ENCODE results near the gene CXCL1.

The CXCL1 gene

DNA sequence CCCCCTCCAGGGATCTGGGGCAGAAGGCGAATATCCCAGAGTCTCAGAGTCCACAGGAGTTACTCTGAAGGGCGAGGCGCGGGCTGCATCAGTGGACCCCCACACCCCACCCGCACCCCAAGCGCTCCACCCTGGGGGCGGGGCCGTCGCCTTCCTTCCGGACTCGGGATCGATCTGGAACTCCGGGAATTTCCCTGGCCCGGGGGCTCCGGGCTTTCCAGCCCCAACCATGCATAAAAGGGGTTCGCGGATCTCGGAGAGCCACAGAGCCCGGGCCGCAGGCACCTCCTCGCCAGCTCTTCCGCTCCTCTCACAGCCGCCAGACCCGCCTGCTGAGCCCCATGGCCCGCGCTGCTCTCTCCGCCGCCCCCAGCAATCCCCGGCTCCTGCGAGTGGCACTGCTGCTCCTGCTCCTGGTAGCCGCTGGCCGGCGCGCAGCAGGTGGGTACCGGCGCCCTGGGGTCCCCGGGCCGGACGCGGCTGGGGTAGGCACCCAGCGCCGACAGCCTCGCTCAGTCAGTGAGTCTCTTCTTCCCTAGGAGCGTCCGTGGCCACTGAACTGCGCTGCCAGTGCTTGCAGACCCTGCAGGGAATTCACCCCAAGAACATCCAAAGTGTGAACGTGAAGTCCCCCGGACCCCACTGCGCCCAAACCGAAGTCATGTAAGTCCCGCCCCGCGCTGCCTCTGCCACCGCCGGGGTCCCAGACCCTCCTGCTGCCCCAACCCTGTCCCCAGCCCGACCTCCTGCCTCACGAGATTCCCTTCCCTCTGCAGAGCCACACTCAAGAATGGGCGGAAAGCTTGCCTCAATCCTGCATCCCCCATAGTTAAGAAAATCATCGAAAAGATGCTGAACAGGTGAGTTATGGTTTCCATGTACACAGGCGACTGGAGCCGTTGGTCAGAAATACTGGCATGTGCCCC, at the start of gene CXCL1:
Gene CXCL1 (plus strand): TSS at position 264 of the 926 bp plus-strand sequence. CDS start 78 bp downstream, at position 342.
- no peak for DNase-seq (ENCODE audit: low read depth in 2 of 3, low spot score in 1 of 3)

DNA sequence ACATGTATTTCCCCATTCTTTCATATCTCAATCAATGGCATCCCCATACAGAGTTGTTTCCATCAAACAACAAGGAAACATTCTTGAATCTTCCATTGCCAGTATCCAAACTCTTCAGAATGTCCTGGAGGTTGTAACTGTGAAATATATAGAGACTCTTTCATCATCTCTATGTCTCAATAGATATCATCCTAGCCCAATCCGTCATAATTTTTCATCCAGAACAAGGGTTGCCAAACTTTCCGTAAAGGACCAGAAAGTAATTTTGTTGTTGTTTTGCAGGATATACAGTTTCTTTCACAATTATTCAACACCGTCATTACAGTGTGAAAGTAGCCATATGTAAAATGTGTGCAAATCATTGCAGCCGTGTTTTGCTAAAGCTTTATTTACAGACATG, 47.9 kb upstream of the CXCL1 start:
- no peak for DNase-seq (ENCODE audit: low read depth in 2 of 3, low spot score in 1 of 3)

DNA sequence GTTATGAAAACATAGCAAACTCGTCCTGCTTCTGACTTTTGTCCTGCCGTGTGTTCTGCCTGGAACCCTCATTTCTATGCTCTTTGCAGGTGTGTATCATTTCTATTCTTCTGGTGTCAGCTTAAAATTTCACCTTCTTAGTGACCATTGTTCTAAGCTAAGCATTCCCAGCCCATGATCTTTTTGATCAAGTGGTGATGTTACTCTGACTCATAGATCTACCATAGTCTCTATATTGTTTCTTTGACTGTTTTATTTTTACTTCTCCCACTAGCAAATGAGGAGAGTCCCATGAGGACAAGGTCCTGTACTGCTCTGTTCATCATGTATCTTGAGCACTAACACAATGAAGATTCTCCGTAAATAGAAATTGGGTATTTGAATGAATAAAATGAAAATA, 46.8 kb upstream of the CXCL1 start:
- no peak for DNase-seq (ENCODE audit: low read depth in 2 of 3, low spot score in 1 of 3)

DNA sequence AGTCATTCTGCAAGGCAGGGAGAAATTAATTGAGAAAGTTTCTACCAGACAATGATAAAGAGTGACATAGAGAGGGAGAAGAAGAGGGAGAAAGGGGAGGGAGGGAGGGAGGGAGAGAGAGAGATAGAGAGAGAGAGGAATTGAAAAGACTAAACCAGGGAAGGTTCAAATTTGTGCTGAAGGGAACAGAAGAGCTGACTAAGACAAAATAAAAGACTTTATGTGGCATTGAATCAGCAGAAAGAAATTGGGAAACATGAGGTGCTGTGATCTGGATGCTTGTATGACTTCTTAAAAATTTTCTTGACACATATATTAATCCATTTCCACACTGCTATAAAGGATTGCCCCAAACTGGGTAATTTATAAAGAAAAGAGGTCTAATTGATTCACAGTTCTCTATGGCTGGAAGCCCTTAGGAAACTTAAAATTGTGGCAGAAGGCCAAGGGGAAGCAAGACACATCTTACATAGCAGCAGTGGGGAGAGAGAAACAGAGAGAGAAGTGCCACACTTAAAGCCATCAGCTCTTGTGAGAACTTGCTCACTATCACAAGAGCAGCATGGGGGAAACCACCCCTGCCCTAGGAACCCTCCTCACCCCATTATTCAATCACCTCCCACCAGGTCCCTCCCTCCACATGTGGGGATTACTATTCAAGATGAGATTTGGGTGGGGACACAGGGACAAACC, 46.2 kb upstream of the CXCL1 start:
- DNase-seq (ENCODE audit: low read depth in 2 of 3, low spot score in 1 of 3) = no peak

DNA sequence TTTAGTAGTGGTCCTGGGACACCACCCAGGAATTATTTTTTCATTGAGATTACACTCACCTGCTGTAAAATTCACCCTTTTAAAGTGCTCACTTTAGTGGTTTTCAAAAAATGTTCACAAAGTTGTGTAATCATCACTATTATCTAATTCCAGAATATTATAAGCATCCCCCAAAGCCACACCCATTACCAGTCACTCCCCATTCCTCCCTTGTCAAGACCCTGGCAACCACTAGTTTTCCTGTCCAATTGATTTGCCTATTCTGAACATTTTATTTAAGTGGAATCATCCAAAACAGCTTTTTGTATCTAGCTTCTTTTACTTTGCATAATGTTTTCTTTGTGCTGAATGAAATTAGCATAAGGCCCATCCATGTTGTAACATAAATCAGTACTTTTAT, 45.4 kb upstream of the CXCL1 start:
- DNase-seq (ENCODE audit: low read depth in 2 of 3, low spot score in 1 of 3) = no peak

DNA sequence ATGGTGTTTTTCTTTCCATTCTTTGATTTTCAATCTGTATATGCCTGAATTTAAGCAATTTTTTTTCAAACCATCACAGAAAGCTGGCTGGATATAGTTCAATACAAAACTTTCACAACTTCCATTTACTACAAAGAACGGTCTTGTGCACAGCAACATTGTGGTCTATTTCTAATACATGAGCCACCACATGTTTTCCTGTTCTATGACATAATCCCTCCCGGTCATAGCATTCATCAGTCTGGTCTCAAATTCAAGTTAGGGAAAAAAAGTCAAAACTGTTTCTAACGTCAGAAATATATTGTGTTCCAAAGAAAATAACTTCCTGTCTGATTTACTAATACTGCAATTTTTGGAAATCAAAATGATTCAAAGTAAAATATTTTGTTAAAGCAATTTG, 40.2 kb upstream of the CXCL1 start:
- no peak for DNase-seq (ENCODE audit: low read depth in 2 of 3, low spot score in 1 of 3)

DNA sequence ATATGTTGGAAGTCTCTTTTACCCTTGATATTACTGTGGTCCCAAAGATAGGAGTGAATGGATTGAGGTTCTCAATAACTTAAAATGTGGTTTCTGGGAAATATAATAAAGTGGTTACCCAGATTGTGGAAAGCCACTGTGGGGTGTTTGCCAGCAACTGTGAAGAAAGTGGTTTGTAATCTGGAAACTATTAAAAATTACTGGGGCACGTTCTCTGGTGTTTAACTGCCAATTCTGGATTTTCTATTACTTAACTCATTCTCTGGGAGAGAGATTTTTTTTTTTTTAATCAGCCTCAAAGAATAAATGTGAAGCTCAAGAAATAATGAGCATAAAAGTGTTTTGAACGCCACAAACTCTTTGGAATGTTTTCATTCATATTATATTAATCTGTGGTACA, 37.6 kb upstream of the CXCL1 start:
- no peak for DNase-seq (ENCODE audit: low read depth in 2 of 3, low spot score in 1 of 3)

DNA sequence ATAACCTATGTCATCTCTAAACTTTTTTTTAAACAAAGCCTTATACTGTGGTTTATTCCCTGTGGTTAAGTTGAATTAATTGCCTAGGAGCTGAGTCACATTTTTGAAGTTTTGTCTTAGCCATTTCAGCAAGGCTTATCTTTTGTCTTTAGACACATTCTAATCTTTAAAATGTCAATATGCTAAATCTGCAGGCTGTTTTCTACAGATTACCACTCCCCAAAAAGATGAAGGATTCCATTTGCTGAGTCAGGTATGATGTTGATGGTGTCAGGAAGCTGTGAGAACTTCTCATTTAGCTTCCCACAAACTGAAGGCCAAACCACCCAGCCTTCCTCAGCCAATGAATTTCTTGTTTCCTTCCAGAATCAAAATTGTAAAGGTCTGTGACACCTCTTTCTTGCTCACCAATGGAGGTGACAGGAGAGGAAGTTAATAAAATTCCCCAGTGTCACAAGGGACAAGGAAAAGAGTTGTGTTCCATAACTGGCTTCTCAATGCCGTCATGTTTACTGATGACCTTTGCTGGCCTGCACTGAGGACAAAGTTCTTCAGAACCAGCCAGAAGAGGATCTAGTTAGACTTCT, 36.4 kb upstream of the CXCL1 start:
- DNase-seq (ENCODE audit: low read depth in 2 of 3, low spot score in 1 of 3) = no peak

DNA sequence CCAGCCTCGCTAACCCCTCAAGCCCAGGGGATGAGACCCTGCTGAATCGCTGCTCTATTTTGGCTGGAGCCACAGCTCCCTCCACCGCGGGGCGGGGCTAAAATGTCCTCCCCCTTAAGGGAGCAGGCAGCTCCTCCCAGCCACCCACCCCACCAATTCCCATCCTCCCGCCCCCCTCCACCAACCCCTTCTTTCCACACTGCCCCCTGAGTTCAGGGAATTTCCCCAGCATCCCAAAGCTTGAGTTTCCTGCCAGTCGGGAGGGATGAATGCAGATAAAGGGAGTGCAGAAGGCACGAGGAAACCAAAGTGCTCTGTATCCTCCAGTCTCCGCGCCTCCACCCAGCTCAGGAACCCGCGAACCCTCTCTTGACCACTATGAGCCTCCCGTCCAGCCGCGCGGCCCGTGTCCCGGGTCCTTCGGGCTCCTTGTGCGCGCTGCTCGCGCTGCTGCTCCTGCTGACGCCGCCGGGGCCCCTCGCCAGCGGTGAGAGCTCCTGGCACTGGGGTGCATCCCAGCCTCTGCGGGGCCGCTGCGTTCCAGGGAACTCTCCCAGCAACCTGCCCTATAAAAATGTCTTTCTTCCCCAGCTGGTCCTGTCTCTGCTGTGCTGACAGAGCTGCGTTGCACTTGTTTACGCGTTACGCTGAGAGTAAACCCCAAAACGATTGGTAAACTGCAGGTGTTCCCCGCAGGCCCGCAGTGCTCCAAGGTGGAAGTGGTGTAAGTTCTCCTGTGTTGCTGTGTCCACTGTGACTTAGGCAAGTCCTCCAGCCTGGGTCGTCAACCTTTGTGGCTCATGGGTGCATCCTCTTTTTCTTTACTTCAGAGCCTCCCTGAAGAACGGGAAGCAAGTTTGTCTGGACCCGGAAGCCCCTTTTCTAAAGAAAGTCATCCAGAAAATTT, 32.6 kb upstream of the CXCL1 start, which contains the start of gene CXCL6:
Gene CXCL6 (plus strand): TSS at position 306 of the 907 bp plus-strand sequence. CDS start 73 bp downstream, at position 379.
- DNase-seq (ENCODE audit: low read depth in 2 of 3, low spot score in 1 of 3) = no peak

DNA sequence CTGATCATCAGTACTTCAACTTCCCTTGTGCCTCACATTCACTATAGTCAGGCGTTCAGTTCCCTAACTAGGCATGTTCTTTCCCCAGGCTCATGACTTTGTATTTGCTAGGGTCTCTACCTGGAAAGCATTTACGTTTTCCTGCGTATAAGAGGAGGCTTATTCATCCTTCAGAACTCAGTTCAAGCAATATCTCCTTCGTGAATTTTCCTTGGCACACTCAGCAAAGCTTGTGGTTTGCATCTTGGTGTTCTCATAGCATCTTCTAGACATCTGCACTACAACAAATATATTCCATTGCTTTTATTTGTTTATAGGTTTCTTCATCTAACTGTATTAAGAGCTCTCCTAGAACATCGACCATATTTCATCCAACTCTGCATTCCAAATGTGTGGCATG, 30.1 kb upstream of the CXCL1 start:
- DNase-seq (ENCODE audit: low read depth in 2 of 3, low spot score in 1 of 3) = no peak

DNA sequence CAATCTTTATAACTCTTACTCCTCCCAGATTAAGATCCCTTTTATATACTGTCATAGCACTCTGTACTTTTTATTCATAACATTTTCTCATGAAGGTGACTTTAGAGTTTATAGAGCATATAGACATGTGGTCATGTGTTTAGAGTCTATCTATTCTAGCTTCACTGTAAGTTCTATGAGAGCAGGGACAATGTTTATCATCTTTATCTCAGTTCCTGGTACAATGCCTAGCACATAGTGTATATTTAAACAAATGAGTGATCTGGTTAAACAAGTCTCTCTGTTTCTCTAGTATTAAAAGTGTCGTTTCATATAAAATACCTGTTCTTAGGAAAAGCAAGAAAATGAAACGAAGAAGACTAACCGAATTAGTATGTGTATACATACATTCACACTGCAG, 29.5 kb upstream of the CXCL1 start:
- no peak for DNase-seq (ENCODE audit: low read depth in 2 of 3, low spot score in 1 of 3)

DNA sequence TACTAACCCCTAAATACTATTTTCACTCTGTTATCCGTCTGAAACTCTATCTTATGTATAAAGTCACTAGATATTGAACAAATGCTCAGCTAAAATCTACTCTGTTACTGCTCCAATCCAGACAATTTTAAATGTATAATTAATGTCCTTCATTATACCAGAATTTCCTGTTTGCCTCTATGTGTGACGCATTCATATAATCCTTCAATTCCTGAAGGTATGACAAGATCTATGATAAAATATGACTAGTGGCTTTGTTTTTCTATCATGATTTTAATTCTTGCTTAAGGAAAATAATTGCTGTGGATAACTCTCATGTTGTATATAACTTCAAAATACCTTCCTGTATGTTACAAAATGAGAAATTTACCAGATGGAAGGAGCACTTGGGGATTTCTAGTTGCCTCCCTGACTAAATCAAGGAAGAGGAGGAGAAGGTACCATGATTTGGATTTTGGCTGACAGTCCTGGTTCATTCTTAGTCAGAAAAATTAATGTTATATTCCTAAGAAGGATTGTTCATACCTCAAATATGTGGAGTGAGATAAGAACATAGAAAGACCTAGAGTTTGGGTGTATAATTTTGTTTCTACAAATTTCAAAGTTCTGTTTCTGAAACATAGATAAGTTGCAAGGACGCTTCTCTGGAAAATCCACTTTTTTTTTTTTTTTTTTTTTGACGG, 27.8 kb upstream of the CXCL1 start:
- no peak for DNase-seq (ENCODE audit: low read depth in 2 of 3, low spot score in 1 of 3)

DNA sequence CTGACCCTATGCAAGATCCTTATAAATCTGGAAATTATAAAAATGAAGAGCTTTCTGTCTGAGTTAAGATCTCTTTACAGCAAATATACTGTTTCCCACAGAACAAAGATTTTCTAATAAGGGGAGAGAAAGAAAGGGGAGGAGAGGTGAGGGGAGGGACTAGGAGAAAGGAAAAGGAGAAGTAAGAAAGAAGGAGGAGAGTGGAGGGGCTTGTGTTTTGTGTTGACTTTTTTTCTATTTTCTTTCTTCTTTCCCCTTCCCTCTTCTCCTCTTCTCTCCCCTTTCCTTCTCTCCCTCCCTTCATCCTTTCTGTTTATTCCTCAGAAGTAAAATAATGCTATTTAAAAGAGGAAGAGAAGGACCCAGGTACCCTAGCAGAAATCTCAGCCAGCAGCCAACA, 26.5 kb upstream of the CXCL1 start:
- no peak for DNase-seq (ENCODE audit: low read depth in 2 of 3, low spot score in 1 of 3)

DNA sequence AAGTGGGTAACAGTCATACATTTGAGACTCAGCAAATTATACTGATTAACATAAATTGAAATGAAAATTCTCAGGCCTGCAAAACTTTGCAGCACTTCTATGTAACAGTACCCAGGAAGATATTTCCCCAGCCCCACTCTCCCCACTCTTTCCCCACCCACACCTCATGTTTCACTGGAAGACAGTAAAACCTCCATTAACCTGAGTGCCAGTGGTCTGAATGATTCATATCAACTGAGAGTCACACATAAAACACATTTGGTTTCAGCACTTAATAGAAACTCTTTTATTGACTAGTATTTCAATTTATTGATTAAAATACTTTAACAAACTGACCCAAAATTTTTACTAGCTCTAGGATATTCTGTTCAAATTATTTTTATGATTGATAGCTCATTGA, 25.8 kb upstream of the CXCL1 start:
- DNase-seq (ENCODE audit: low read depth in 2 of 3, low spot score in 1 of 3) = no peak

DNA sequence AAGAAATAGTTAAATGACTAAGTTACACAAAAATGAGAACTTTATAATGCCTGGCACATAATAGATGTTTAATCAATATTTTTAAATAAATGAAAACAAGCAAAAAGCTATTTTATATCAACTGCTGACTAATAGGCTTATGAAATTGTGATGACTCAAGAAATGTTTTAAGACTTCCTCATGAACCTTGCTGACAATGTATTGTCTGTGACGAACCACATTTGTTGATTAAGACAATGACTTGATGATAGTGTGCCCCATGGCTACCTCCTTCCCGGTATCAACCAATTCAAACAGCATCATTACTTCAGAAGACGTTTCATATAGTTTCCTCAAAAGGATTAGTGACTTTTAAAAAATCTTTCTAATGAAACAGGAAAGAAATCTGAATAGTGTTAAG, 24.8 kb upstream of the CXCL1 start:
- DNase-seq (ENCODE audit: low read depth in 2 of 3, low spot score in 1 of 3) = no peak

DNA sequence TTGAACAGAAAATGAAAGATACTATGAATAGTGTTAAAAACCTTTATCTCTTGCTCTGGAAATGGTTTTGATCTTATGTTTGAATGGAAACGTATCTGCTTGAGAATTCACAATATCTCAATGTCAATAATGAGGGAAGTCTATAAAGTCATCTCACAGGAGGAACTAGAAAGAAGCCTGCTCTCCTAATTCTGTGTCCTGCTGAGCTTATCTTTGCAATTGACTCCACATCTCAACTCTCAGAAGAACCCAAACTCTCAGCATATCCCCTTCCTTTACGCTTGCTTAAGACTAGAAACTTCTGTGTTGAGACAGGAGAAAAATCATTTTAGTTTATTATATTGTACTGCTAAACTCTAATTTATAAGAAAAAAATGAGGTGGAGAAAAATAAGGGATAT, 24.4 kb upstream of the CXCL1 start:
- no peak for DNase-seq (ENCODE audit: low read depth in 2 of 3, low spot score in 1 of 3)

DNA sequence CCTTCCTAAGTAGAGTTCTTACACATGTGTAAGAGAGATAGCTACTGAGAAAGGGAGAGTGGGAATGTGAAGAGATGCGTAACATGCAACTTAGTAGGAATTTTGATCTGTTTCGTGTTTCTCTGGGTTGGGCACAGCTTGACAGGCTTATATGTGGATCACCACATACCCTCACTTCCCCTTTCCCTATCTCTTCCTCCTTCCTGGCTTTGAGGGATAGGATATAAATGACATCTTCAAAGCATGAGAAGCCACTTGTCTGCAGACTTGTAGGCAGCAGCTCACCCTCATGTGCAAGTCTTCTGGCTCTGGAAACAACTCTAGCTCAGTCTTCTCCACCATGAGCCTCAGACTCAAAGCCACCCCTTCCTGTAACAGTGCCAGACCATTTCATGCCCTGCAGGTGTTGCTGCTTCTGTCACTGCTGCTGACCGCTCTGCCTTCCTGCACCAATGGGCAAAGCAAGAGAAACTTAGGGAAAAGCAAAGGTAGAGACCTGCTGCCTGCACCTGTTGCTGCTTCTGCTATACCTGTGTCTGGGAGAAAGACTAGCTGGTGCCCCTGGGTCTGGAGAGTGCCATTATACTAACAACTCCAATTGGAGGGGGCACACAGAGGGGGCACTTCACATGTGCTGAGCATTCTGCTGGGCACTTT, 21.5 kb upstream of the CXCL1 start:
- no peak for DNase-seq (ENCODE audit: low read depth in 2 of 3, low spot score in 1 of 3)

DNA sequence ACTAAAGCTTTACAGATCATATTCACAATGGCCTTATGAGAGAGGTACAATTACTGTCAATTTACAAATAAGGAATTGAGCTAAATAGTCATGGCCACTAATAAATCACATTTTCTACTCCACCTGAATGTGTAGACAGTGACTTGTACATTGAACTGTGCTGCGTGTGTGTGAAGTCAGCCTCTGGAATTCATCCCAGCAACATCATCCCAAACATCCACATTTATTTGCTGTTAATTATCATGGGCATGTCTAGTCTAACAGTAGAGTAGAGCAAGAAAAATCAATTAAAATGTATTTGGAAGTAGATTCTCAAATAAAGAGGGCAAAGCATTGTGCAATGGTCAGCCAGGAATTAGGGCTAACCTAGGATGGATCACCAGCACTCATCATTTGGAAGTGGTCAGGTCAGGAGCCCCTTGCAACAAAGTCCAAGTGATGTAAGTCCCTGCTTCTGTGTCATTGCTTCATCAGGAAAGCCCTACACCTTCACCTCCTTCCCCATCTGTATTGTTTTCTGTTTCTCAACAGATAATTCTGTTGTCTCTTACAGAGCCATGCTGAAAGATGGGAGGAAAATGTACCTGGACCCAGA, 20.9 kb upstream of the CXCL1 start:
- no peak for DNase-seq (ENCODE audit: low read depth in 2 of 3, low spot score in 1 of 3)

DNA sequence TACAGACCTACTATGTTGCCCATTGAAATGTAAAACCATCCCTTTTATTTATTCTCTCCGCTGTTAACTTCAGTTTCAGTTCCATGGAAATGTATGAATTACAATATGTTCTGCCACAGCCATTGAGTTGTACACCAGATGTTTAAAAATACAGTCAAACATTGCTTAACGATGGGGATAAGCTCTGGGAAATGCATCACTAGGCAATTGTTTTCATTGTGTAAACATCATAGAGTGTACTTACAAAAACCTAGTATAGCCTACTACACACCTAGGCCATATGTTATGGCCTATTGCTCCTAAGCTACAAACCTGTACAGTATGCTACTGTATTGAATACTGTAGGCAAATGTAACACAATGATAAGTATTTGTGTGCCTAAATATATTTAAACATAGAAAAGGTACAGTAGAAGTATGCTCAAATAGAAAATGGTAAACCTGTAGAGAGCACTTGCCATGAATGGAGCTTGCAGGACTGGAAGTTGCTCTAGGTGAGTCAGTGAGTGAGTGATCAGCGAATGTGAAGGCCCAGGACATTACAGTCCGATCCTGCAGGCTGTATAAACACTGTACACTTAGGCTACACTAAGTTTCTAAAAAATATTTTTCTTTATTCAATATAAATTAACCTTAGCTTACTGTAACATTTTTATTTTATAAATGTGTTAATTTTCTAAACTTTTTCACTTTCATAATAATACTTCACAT, 18.8 kb upstream of the CXCL1 start:
- no peak for DNase-seq (ENCODE audit: low read depth in 2 of 3, low spot score in 1 of 3)

All from stimulated activated CD4-positive, alpha-beta T cell treated with anti-CD3 and anti-CD28 coated beads, Interleukin-12 subunit alpha, Interleukin-12 subunit beta, amount 100 ng/mL, for 48 hours (primary cell).